ENCODE results near the gene MCAT. TPM values are rescaled to one million over a fixed set of nuclear protein-coding genes. Genes with fewer than 3 reads are reported as not detected.
"Not testable (repeated sequence)": the region's sequence is repeated elsewhere in the genome, so short reads cannot be mapped to it uniquely, and the experiment has no call there.

The MCAT gene
- total RNA-seq, 1 donor from 2014 or later: 16.2 TPM

DNA sequence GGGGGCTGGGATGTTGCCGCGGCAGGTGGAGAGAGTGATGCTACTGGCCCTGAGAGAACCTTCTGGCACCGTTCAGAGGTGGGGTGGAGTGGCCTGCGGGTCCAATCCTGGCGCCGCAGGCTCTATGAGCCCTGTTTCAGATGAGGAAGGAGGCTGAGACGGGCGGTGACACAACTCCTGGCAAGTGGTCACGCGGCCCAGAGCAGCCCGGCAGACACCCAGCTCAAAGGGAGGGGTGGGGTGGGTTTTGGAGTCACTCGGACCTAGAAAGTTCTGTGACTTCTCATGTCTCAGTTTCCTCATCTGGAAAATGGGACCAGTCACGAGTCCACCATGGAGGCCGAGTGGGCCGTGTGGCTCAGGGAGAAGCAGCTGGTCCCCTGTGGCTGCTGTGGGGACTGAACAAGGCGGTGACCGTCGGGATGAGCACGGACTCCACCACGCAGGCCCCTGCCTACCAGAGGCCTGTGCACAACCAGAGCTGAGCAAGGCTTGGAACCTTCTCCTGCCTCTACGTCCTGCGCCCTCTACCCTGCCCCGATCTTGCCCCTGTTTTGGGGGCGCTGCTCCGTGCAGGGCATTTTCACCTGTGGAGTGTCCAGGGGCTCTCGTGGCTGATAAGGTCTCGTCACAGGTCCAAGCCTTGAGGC lies 11.8 kb upstream of the MCAT start:
- no peak for DNase-seq (ENCODE audit: low read depth, low spot score)

DNA sequence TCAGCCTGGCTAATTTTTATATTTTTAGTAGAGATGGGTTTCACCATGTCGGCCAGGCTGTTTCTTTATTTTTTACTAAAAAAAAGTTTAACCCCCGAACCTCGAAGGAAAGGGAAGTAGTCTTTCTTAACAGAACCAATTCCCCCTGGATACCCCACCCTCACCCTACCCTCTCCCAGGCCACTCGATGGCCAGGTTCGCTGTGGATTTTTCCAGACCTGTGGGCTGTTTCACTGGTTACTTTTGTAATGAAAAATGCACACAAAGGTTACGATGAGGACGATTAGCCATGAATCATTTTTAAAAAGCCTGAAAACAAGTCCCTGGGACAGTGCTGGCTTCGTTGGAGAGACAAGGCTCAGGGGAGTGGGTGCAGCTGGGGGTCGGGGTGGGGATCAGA lies 10.7 kb upstream of the MCAT start:
- no peak for DNase-seq (ENCODE audit: low read depth, low spot score)

DNA sequence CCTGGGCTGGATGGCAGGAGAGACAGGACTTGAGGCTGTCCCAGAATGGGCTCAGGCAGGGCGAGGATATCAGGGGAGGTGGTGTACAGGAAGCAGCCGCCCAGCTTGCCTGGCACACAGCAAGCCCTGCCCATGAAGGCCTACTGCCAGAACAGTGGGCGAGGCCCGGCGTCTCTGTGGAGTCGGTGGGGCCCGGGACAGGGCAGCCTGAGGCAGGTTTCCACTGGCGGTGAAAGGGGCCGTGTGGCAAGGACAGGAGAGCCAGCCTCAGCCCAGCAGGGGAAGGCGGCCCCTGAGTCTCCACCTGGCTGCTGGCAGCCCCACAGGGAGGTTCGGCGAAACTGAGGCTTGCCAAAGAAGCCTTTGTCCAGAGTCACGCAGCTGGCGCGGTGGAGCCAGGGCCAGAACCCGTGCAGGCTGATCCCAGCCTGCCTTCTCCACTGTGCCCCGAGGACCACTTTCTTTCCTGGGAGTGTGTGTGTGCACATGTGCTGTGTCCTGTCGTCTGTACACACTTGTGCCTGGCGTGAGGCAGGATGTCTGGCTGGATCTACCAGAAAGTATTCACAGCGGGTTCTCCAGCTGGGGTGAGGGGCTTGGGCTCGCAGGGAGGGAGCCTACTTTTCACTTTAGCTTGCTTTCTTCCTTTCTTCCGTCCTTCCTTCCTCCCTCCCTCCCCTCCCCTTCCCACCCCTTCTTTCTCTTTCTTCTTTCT lies 9.3 kb upstream of the MCAT start:
- DNase-seq (ENCODE audit: low read depth, low spot score): no peak

DNA sequence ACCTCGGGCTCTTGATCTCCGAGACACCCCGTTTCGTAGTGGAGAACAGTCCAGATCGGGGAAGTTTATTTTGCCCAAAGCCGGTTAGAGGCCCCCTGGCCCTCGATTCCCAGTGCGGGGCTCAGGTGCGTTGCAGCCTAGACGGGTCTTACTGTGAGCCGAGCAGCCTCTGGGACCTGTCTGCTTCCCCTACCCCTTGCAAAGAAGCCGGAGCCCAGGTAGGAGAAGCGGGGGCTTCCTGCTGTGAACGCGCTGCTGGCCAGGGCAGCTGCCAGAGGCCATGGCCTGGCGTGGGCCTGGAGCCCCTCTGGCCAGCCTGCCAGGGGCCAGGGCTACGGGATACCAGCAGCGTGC lies 8.8 kb upstream of the MCAT start:
- no peak for DNase-seq (ENCODE audit: low read depth, low spot score)

DNA sequence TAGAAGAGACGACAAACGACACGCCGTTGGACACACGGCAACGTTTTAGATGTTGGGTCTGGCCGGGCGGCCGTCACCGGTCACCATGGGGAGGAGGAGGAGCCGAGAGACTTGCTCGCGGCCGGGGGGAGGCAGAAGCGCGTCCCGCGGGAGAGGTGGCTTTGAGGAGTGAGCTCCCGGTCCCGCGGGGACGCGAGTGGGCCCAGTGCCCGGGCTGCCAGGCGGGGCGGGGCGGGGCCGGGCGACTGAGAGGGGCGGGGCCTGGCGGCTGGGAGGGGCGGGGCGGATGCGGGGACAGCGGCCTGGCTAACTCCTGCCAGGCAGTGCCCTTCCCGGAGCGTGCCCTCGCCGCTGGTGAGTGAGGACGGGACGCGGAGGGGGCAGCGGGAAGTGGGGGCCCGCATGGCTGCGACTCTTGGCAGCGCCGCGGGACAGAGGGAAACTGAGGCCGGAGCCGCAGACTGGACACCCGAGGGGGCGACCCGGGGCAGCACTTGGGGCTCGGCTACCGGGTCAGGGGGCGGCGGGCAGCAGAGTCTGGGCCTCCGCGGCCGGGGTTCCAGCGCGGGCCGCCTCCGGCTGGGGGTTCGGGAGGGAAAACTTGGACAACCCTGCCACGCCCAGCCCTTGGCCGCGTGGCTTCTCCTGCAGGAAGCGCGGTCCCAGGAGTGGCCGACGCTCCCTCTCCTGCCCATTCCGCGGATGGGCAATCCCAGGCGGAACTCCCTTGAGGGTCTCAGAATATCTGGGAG lies 8.2 kb upstream of the MCAT start, which contains the start of gene TSPO:
Gene TSPO, plus strand, starts transcription at position 309 of the 752 bp plus-strand sequence. CDS start 7,680 bp downstream, outside the sequence.
- no peak for DNase-seq (ENCODE audit: low read depth, low spot score)

GRCh38 chr22:43150731-43151206 lies 7.6 kb upstream of the MCAT start:
- DNase-seq (ENCODE audit: low read depth, low spot score): no peak

DNA sequence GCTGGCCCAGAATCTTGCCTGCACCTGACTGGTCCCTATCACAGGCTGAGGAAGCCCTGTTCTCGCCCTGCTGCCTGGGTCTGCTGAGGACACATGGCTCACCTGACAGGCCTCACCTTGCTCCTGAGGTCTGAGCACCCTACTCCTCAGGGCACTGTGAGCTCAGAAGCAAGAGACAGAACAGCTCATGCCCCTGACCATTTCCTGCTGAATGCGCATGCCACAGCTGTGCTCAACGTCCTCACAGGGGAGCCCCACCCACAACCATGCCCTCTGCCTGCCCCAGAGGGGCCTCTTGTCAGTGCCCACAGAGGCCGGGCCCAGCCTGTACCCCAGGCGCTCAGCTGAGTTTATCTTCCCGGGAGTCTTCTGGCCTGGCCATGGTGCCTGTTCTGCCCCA lies 5.4 kb upstream of the MCAT start:
- DNase-seq (ENCODE audit: low read depth, low spot score): no peak

DNA sequence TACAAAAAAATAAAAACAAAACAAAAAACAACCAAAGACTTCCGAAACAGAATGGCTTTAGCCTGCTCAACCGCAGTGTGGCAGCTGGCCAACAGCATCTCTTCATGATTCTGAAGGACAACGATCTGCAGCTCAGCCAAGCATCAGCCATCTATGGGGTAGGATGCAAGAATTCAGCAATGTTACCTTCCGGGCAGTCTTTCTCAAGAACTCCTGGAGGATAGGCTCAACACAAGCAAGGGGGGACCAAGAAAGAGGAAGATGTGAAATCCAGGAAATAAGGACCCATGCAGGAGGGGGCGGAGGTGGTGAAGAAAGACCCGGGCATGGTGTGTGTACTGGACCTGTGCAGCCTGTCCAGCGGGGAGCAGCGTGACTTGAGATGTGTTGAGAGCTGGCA lies 4.6 kb upstream of the MCAT start:
- no peak for DNase-seq (ENCODE audit: low read depth, low spot score)

GRCh38 chr22:43146332-43146731 lies 3.1 kb upstream of the MCAT start:
- not testable (repeated sequence) for DNase-seq (ENCODE audit: low read depth, low spot score)

GRCh38 chr22:43145371-43145770 lies 2.2 kb upstream of the MCAT start:
- DNase-seq (ENCODE audit: low read depth, low spot score): not testable (repeated sequence)

DNA sequence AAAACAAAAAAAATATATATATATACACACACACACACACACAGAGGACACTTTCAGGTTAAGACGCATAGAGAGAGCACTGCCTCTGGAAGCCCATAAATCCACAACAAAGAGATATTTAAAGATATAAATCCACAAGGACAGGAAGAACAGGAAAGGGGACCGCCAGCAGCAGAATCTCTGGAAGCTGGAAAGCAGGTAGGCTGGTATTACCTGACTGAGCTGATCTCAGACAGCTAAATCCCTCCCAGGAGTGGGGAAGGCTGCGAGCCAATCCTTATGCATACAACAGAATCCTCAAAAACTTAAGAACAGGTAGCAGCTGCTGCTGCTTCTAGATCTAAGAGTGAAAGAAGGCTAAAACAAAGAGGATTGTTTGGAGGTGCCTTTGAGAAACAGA lies 1.8 kb upstream of the MCAT start:
- DNase-seq (ENCODE audit: low read depth, low spot score): no peak

- no peak for DNase-seq (ENCODE audit: low read depth, low spot score)
Observed at GRCh38 chr22:43136801-43137200, 6.4 kb downstream of the MCAT start.

- no peak for DNase-seq (ENCODE audit: low read depth, low spot score)
Observed at GRCh38 chr22:43136255-43136654, 6.9 kb downstream of the MCAT start.

GRCh38 chr22:43135565-43135964 lies 7.6 kb downstream of the MCAT start:
- no peak for DNase-seq (ENCODE audit: low read depth, low spot score)

DNA sequence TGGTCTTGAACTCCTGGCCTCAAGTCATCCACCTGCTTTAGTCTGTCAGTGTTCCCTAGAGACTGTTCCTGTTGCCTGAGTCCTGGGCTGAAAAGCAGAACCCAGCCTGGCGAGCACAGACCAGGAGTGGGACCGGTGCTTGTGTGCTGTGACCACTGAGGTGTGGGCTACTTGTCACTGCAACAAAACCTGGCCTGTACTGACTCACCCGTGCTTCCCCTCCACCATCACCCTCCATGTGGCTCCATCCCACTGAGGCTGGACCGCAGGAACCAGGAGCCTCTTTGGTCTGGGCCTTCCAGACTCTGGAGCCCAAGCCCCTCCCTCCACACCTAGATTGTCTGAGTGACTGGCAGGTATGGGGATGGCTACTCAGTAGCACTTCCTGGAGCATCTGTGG lies 8.6 kb downstream of the MCAT start:
- no peak for DNase-seq (ENCODE audit: low read depth, low spot score)

GRCh38 chr22:43133401-43133800 lies 9.8 kb downstream of the MCAT start:
- no peak for DNase-seq (ENCODE audit: low read depth, low spot score)

DNA sequence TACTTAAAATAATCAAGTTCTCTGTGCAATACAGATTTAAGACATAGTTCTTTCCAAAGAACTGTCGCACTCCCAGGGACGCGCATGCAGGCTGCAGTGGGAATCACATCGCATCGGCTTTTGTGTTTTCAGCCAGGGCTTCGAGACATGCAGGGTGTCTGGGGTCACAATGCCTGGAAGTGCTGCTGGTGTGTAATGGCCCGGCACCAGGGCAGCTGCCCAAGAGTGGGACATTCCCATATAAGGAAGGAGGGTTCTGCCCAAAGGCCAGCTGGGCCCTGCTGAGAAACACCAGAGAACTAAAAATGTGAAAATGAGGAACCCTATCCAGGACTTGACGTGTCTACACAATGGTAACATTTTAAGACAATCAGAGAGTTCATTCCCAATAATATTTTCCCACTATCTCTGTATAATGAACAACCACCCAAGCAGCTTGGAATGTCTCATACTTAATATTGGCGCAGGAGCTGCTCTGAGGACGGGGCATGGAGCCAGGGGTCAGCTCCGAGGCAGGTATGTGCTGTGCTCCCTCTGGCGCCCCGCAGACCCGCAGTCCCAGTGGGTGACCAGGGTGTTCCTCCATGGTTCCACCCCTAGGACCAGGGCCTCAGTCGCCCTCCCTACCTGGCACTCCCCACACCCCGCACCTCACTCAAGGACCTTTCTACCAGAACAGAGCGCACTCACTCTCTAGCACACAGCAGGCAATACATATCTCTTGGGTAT lies 11.3 kb downstream of the MCAT start:
- DNase-seq (ENCODE audit: low read depth, low spot score): no peak

GRCh38 chr22:43129426-43130425 lies 13.5 kb downstream of the MCAT start:
- no peak for DNase-seq (ENCODE audit: low read depth, low spot score)

GRCh38 chr22:43128928-43129424 lies 14.2 kb downstream of the MCAT start:
- no peak for DNase-seq (ENCODE audit: low read depth, low spot score)

DNA sequence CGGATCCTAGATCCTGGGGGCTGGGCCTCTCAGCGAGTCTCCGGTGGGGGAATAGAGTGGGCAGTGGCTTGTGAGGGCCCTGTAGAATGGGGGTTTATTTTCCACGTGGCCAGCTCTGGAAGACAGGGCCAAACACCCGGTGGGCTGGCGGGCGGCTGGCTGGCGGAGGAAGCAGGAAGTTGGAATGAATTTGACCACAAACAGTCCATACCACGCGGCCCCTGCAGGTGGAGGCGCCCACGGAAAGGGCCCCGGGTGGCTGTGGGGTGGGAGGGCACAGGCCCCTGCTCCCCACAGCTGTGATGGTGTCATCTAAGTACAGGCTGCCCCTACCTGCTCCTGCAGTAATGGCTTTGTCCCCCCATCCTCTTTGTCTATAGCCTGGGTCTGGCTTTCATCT lies 15.1 kb downstream of the MCAT start:
- DNase-seq (ENCODE audit: low read depth, low spot score): no peak

All from pulmonary artery endothelial cell (primary cell).